Ascending aorta (tissue), 2 donors: ENCODE measurements around the gene GNA14. TPM values are rescaled to one million over a fixed set of nuclear protein-coding genes. Genes with fewer than 3 reads are reported as not detected.
"Not testable (repeated sequence)": the region's sequence is repeated elsewhere in the genome, so short reads cannot be mapped to it uniquely, and the experiment has no call there.

Source experiments
- DNase-seq, 2 donors: peaks; one replicate each; pipeline ENCODE4 v3.0.0-alpha.2; 2019; ENCODE audit warnings: low spot score in 2 of 2
- H3K27ac ChIP-seq, 2 donors: fragments of 200-600 bp; sonication (generic); one replicate each; pipeline ENCODE4 v1.5.1; 2016 to 2017; ENCODE audit warnings: mild to moderate bottlenecking in 1 of 2
- H3K27me3 ChIP-seq: fragments of 200-600 bp; sonication (generic); one replicate; pipeline ENCODE4 v1.5.1; 2017
- H3K36me3 ChIP-seq, 2 donors: fragments of 200-600 bp; sonication (generic); one replicate each; pipeline ENCODE4 v1.5.1; 2016
- H3K4me1 ChIP-seq, 2 donors: fragments of 200-600 bp; sonication (generic); one replicate each; pipeline ENCODE4 v1.5.1; 2016 to 2017; ENCODE audit warnings: mild to moderate bottlenecking in 1 of 2
- H3K4me3 ChIP-seq, 2 donors: fragments of 200-600 bp; sonication (generic); one replicate each; pipeline ENCODE4 v1.5.1; 2016 to 2017; ENCODE audit warnings: mild to moderate bottlenecking in 1 of 2
- H3K9me3 ChIP-seq, 2 donors: fragments of 200-600 bp; sonication (generic); one replicate each; pipeline ENCODE4 v1.5.1; 2016
- CTCF ChIP-seq, 3 experiments: fragments of 200-600 bp in 2 of 3; fragments of 450-650 bp in 1 of 3; sonication (generic) in 2 of 3; IDR thresholded peaks; one replicate each; pipeline ENCODE4 v1.5.1; 2016 to 2019; ENCODE audit warnings: antibody characterized with exemption in 3 of 3, mild to moderate bottlenecking in 1 of 3, moderate library complexity in 1 of 3
- intact Hi-C: fragments of 100-400 bp; cut with DNase I; formaldehyde crosslinking; loops from one replicate; pipeline ENCODE4 v1.15.1; 2023
- total RNA-seq: library from RNA; depleted of rRNA; stranded (reverse); fragments of >200 nt; gene quantifications from one replicate; pipeline ENCODE4 v1.1.0, GENCODE V29; 2016

GNA14 gene
- total RNA-seq = 3.5 TPM

DNA sequence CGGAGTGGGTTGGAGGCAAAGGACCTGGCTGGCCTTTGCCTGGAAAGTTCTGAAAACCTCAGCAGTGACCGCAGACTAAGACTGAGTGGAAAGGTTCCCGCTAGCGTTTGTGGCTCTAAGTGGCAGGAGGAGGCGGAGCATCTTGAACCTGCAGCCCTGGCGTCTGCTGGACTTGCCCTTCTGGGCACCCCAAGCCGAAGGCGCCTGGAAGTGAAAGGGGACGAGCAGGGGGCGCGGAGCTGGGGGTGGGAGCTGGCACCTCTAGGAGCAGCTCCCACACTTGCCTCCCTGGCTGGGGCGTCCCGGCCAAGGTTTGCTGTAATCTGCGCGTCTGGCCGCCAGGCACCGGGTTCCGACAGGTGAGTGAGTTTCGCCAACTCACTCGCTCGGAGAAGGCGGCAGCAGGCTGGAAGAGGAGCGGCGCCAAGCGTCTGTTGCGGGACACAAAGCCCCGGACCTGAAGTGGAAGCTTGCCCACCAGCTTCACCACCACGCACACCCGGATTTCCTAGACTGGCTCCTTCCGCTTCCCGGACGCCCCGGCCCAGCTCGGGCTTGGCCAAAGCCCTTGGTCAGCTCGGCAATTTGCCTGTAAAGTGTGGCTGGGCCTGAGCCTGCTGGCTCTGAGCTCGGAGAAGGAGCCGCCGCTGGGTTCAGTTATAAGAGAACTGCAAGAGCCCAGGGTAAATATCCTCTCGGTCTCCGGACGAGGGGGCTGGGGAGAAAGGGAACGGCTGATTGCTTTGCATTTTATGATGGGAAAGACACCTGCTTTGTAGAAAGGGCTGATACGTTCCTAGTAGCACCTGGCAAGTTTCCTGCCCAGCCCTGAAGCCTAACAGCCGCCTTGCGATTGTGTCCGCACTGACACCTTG lies at the start of gene GNA14:
GNA14 (minus strand) TSS at position 89 of the 875 bp plus-strand sequence. CDS start 529 bp downstream, outside the sequence.
- H3K27me3 ChIP-seq = no peaks in the 10 kb centered on the region
- no peaks in the 10 kb centered on the region for H3K9me3 ChIP-seq
- H3K4me1 ChIP-seq = peaks cover 0 to 5% of the 10 kb centered on the region in 2 donors
- DNase-seq = peak in 1 of 2 donors; percentile 69
- intact Hi-C loops = loop anchor here (5.0 to 10.0 kb wide), 2 partner anchors 184 to 384 kb away; partner anchors contain the start of gene GNAQ
- peak within 1 kb of the TSS in 1 of 2 donors; percentile 49 for H3K27ac ChIP-seq
- H3K36me3 ChIP-seq = no peaks in the 10 kb centered on the region
- H3K4me3 ChIP-seq = peak within 1 kb of the TSS; percentile 70 to 71
- no peak for TF ChIP-seq CTCF (IDR thresholded peaks at IDR 0.05)

- intact Hi-C loops = no loop called here
- Histone ChIP-seq H3K27ac (no peak overlapping the region), H3K4me1 (no peaks in the 10 kb centered on the region), H3K4me3 (no peak overlapping the region), H3K27me3 (no peaks in the 10 kb centered on the region), H3K9me3 (peaks cover 0 to 9% of the 10 kb centered on the region in 2 donors), H3K36me3 (no peaks in the 10 kb centered on the region)
- TF ChIP-seq CTCF (IDR thresholded peaks at IDR 0.05) = no peak
- no peak for DNase-seq
Observed at GRCh38 chr9:77697238-77697984, 49.3 kb upstream of the GNA14 start.

- DNase-seq, H3K9me3 ChIP-seq, H3K4me1 ChIP-seq, H3K27me3 ChIP-seq, H3K36me3 ChIP-seq, H3K4me3 ChIP-seq, H3K27ac ChIP-seq, intact Hi-C loops: not testable (repeated sequence)
Observed at GRCh38 chr9:77690723-77691122, 42.6 kb upstream of the GNA14 start.

- H3K36me3 ChIP-seq, intact Hi-C loops: not testable (repeated sequence)
Observed at GRCh38 chr9:77690119-77690518, 42.0 kb upstream of the GNA14 start.

DNA sequence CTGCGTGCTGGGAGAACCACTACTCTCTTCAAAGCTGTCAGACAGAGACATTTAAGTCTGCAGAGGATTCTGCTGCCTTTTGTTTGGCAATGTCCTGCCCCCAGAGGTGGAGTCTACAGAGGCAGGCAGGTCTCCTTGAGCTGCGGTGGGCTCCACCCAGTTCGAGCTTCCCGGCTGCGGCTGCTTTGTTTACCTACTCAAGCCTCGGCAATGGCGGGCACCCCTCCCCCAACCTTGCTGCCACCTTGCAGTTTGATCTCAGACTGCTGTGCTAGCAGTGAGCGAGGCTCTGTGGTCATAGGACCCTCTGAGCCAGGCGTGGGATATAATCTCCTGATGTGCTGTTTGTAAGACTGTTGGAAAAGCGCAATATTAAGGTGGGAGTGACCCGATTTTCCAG lies 39.6 kb upstream of the GNA14 start:
- H3K27me3 ChIP-seq, DNase-seq, intact Hi-C loops, H3K36me3 ChIP-seq, H3K9me3 ChIP-seq, H3K4me3 ChIP-seq, H3K27ac ChIP-seq, H3K4me1 ChIP-seq: not testable (repeated sequence)

More at GRCh38 chr9:77690119-77690518, 42.0 kb upstream of the GNA14 start:
- H3K27me3 ChIP-seq, H3K27ac ChIP-seq, DNase-seq, H3K4me3 ChIP-seq, H3K4me1 ChIP-seq, H3K9me3 ChIP-seq: not testable (repeated sequence)

DNA sequence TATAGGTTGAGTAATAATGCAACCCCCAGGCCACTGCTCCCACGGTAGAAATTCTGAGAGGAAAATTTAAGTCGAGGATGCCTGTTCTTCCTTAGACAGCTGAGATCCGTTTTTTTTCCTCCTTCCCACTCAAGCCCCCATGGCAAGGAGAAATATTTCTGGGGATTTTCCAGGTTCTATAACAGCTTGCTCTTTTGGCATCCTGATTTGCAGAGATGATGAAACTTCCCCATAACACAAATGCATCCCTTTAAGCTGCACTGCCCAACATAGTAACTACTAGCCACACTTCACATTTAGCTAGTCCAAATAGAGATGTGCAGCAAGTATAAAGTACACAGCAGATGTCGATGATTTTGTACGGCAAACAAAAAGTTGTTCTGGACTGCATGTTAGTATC lies 32.5 kb upstream of the GNA14 start:
- Histone ChIP-seq H3K36me3 (no peaks in the 10 kb centered on the region), H3K9me3 (no peaks in the 10 kb centered on the region), H3K27ac (no peak overlapping the region), H3K27me3 (no peaks in the 10 kb centered on the region), H3K4me1 (no peaks in the 10 kb centered on the region), H3K4me3 (no peak overlapping the region)
- intact Hi-C loops = no loop called here
- no peak for DNase-seq
- TF ChIP-seq CTCF (IDR thresholded peaks at IDR 0.05) = no peak
